Measurements from ENCODE around the gene MIOX.

Gene MIOX

DNA sequence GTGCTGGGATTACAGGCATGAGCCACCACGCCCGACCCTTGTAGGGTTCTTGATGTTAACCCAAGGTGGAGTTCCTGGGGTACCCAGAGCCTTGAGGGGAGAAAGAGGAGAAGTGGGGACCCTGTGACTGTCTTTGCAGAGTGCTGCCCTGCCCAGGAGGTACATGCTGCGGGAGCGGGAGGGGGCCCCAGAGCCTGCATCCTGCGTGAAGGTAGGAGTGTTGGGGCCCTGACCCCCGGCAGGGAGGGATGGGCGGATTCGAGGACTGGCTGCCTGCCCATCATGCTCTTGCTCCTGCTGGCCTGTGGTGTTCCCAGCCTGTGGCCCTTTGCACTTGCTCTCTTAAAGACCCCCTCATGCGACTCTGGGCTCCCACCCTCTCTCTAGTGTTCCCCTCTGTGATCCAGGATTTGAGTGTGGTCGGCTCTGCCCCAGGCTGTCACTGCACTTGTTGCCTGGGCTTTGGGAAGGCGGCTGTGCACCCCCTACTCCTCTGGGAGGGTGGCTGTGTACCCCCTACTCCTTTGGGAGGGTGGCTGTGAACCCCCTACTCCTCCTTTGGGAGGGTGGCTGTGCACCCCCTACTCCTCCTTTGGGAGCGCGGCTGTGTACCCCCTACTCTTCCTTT is 34.3 kb downstream of the MIOX start:
- DNase-seq, result no peak

DNA sequence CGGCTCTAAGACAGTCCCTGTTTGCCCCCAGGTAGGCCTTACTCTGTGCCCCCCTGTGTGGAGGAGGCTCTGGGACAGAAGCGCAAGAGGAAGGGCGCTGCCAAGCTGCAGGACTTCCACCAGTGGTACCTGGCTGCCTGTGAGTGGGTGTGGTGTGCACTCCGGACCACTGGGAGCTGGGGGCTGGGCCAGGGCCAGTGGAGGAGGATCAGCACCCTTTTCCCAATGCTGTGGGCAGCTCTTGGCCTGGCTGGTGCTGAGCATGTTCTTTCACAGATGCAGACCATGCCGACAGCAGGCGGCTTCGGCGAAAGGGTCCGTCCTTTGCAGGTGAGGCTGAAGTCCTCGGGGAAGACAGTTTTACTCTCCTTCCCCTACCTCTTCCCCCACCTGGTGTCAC is 35.1 kb downstream of the MIOX start:
- no peak for DNase-seq

DNA sequence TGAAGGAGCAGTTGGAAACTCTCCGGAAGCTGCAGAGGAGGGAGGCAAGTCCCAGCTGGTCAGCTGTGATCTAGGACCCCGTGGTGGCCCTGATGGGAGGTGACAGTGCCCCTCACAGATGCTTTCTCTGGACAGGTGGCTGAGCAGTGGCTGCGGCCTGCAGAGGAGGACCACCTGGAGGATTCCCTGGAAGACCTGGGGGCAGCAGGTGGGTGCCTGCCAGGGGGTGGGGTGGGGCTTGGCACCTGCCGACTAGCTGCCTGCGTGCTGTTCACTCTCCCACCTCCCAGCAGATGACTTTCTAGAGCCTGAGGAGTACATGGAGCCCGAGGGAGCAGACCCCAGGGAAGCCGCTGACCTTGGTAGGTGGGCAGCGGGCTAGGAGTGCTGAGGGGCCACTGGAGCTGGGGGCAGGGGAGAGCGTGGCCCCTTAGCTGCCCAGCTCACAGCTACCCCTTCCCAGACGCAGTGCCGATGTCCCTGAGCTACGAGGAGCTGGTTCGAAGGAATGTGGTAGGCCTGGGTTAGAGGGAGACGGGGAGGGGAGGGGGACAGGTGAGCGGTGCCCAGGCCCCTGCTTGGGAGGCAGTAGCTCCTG is 35.6 kb downstream of the MIOX start:
- no peak for DNase-seq

DNA sequence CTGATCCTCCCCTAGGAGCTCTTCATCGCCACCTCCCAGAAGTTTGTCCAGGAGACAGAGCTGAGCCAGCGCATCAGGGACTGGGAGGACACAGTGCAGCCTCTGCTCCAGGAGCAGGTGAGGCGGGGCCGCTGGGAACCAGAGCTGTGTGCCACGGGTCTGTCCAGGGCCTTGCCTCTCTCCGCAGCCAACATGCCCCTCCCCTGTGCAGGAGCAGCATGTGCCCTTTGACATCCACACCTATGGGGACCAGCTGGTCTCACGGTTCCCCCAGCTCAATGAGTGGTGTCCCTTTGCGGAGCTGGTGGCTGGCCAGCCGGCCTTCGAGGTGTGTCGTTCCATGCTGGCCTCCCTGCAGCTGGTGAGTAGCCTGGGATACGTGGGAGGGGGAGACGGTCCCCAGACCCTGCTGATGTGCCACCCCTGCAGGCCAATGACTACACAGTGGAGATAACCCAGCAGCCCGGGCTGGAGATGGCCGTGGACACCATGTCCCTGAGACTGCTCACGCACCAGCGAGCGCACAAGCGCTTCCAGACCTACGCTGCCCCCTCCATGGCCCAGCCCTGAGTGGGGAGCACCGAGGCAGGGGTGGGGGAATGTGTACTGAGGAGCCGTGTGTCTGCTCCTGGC is 36.3 kb downstream of the MIOX start:
- no peak for DNase-seq

DNA sequence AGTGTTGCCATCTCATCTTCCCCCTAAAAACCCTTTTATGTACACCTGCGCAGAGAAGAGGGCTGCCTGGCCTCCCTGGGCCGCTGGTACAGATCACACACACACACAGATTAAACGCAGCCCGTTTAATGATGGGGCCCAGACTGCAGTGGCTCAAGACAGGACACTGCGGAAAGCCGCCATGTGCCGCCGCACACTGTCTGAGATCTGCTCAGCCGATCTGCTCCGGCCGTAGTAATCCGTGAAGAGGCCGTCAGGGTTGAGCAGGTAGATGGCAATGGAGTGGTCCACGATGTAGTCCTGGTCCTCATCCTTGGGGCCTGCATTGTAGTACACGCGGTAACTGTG is 36.8 kb downstream of the MIOX start:
- DNase-seq, result no peak

DNA sequence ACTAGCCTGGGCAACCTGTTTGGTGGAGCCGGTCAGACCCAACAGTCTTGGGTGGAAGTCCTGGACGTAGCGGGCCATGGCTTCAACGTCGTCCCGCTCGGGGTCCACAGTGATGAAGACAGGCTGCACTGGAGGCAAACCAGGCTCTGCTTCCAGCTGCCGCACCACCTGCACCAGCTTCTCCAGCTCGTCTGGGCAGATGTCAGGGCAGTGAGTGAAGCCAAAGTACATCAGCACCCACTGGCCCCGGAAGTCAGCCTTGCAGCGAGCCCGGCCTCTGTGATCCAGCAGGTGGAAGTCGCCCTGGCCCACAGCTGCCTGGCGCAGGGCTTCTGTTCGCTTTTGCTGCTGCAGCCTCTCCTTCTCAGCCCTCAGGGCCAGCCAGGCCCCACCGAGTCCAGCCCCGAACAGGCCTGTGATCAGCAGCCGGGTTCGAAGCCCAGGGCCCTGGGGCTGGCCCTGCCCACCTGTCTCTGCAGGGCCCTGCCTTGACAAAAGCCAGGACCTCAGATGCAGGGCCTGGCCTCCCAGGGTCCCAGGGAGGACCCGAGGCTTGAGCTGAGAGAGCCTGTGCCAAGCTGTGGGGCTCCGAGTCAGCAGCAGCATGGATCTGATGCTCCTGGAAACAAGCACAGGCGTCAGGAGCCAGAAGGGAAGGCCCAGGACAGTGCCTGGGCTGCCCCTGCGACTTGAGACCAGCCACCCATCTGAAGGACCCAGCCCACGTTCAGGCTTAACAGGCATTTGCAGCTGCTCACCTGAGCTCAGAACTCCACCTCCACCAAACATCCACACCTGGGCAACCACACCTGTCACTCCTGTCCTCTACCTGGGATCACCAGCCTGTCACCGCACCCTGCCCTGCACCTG is 37.4 kb downstream of the MIOX start:
- no peak for DNase-seq

DNA sequence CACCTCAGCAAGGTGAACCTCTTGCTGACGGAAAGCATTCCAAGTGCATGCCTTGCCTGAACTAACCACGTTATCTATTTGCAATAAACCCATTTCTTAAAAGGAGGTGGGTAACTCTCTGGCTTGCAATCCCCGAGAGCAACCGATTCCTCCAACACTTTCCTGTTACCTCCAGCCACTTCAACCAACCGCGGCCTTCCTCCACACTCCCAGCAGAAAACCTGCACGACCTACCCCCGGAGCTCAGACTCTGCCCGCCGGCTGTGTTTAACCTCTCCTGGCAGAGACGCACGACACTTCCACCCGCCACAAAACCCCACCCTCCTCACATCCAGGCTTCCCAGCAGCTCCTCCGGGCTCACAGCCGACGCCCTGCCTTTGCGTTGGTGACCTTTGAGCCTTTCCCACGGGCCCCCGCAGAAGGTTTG is 38.0 kb downstream of the MIOX start:
- DNase-seq, result no peak

DNA sequence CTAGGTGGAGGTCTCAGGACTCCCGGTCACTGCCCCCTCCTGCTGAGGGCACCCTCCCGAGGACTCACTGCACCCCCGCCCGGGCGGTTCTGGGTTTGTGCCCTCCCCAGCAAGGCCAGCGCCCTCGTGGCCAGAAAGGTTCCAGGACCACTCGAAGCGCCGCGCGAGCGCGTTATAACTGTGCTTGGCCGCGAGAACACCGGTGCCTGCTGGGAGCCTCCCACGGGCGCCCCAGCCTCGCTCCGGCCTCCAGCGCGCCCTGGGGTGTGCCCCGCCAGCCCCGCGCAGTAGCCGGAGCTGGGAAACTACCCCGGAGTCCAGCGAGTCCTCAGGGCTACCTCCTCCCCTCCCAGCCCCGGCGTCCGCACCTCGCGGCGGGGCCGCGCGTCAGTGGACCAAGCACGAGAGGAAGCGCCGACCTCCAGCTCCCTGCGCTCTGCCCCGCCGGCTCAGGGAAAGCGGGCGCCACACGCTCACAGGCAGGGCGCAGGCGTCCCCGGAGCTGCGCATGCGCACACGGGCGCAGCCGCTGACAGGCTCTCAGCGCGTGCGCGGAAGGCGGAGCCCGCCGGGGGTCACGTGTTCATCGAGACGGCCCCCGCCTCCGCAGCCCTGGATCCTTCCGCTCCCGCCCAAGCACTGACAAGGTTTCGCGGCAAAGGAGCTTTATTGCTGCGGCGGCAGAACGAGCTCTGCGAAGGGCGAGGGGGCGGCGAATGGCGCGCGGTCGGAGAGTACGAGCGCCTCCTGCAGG is 38.6 kb downstream of the MIOX start, which contains the start of gene SCO2:
Gene SCO2, minus strand, starts transcription at position 495 of the 754 bp plus-strand sequence. CDS start 1,187 bp downstream, outside the sequence.
- peak; percentile 98 for DNase-seq

DNA sequence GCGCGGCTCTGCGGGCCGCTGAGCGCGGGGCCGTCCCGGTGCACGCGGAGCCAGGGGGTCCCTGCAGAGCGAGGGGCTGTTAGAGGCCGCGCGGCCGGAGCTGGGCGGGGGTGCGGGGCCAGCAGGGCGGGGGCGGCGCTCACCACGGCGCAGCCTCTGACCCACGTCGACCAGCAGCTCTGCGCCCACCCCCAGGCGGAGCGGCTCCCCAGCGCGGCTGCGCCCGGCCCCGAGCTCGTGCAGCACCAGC is 39.1 kb downstream of the MIOX start:
- DNase-seq, result no peak

DNA sequence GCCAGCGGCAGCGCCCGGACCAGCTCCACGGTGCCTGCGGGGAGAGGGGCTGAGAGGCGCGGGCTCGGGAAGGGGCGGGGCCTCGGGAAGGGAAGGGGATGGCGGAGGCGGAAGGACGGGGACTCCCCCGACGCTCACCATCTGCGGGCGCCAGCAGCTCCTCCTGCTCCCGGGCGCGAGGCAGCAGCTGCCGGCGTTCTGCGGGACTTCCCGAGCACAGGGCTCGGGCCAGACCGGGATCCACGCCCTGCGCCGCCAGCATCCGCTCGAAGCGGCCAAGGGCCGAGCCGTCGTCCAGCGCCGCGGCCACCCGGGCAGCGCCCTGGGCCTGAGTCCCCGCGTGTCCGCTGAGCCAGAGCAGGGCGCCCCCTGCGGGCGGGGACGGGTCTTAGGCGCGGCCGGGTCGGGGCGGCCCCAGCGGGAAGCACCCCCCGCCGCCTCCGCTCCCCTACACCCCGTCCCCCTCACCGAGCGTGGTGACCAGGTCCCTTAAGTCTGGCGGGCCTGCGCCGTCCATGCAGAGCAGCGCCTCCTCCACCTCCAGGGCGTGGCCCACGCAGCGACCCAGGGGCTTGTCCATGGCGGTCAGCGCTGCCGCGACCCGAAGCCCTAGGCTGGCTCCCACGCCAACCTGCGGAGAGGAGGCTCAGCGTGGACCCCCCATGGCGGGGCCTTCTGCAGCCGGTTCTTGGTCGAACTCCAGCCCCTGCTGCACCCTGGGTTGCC is 39.6 kb downstream of the MIOX start:
- peak; percentile 83 for DNase-seq

DNA sequence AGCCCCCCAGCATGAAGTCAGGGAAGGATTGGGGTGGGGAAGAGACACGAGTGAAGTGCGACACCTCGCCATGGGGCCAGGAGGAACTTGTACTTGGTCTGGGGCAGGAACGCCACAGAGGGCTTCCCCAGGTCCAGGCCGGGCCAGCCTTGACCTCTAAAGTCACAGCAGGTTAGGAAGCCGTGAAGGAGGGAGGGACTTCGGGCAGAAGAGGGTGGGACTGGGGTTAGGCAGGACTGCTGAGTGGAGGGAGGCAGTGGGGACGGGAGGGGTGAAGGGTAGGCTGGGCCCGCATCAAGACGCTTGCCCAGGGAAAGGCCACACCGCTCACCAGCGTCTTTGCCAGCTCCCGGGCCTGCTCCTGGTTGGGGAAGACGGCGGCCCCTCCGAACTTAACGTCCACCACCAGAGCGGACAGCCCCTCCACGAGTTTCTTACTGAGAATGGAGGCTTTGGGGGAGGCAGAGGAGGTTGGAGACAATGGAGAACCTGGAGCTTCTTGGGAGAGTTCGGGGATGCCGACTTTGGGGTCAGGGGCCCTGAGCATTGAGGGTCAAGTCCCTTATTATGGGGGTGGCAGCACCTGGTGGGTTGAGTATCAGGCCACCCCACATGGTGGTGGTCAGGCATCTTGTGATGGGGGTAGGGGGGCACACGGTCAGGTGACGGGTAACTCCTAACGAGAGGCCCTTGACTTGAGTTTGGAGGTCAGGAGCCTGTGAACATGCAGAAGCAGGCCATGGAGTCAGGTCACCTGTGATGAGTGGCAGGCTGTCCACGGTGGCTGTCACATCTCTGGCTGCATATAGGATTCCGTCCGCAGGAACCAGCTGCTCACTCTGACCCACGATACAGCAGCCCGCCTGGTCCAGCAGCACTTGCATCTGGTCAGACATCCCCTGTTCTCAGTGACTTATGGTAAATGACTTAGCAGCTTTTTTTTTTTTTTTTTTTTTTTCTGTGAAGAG is 40.5 kb downstream of the MIOX start:
- DNase-seq, result peak; percentile 47

DNA sequence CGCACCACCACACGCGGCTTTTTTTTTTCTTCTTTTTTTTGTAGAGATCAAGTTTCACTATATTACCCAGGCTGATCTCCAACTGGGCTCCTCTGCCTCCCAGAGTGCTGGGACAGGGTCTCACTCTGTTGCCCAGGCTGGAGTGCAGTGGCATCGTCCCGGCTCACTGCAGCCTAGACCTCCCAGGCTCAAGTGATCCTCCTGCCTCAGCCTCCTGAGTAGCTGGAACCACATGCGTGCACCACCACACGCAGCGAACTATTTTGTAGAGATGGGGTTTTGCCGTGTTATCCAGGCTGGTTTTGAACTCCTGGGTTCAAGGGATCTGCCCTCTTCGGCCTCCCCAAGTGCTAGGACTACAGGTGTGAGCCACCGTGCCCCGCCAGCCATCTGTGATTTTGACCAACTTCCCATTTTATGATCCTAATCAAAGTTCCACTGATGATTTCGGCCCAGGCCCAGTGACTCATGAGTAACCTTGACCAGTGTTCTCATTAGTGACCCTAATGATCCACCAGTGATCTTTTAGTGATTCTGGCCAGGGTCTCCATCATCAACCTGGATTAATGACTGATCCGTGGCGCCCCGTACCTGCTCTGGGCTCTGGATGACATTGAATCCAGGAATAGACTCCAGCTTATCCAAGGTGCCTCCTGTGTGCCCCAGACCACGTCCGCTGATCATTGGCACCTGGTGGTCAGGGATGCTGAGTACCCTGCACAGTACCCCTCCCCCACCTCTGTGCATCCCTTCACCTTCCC is 41.4 kb downstream of the MIOX start:
- DNase-seq, result no peak

DNA sequence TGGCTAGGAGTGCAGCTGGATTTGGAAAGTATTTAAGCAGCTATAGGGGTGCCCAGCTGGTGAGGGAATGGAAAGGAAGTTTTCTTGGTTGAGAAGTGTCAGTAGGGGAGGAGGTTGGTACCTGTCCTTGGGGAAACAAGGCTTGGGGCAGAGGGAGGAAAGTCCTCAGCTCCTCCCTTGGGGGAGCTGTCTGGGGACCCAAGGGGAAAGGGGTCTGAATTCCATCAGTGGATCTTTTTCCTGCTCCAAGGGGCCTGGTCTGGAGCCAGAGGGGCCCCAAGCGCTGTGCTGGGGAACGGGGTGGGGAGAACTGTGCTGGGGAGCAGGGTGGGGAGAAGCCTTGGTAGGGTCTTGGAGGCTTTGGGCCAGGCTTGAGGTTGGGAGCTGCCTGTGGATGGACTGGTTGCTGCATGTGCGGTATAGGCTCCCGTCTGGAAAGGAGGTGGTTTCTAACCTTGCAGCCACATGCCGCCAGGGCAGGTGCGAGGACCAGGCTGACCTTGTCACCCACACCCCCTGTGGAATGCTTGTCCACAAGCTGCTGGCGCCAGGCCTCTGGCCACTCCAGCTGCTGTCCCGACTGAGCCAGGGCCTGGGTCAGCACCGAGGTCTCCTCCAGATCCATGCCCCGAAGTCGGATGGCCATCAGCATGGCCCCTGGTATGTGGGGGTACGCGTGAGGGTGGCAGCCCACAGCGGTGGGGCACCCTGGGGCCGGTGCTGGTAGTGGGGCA is 42.2 kb downstream of the MIOX start:
- DNase-seq, result no peak

DNA sequence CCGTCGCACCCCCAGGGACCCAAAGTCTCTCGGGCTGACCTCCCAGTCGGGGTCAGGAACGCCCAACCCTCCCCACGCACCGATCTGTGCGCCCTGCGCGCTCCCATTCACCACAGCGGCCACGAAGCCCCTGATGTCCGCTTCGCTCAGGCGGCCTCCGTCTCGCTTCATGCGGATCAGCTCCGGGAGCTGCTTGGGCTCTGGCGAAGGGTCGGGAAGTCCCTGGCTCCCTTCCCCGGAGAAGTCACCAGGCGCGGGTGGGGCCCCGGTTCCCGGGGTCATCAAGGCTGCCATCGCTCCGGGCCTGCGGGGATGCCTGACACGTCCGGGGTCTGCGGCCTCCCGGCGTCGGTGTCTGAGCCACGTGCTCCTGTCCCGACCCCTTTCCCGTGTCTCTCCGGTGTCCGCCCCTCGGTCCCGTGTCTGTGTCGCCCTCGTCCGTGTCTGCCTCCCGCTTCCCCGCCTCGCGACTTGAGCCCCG is 42.8 kb downstream of the MIOX start:
- no peak for DNase-seq

DNA sequence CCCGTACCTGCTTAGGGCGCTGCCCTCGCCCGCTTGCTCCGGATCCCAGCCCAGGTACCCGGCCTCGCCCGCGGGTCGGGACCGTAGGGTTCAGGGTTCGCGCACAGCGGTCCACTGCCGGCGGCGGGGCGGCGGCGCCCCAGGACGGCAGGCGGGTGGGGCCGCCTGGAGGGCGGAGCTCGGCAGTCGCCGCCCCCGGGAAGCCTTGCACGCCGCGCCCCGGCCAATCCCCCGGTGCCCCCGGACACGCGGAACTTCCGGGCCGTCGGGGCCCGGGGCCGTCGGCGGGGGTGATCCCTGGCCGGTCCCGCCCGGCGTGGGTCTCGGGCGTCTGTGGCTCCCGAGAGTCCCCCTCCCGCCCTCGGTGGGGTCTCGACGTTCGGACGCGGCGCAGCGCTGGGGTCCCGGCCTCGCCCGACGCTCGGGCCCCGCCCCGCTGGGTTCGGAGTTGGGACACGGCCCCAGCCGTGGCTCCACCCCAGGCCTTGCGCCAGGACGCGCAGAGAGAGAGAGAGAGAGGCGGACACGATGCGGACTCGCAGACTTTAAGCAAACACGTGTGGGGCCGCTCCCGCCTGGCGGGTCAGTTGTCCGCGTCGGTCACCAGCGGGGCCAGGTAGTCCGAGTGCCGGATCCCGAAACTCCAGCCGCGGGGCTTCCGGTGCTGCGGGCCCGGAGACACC is 43.4 kb downstream of the MIOX start, which contains the start of gene TYMP:
Gene TYMP, minus strand, starts transcription at position 116 of the 683 bp plus-strand sequence. CDS start 303 bp downstream, outside the sequence.
- DNase-seq, result peak; percentile 77

DNA sequence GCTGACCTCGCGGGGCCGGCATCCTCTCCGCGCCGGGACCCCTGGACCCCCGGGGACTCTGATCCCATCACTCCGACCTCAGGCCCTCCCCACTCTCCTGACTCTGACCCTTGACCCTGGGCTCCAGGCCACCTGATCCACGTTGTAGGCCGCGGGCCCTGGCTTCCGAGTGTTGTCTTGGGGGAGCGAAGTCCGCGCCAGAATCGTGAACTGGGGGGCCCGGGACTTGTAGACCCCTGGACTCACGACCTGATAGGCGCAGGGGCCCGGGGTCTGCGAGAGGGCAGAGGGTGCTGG is 43.9 kb downstream of the MIOX start:
- no peak for DNase-seq

DNA sequence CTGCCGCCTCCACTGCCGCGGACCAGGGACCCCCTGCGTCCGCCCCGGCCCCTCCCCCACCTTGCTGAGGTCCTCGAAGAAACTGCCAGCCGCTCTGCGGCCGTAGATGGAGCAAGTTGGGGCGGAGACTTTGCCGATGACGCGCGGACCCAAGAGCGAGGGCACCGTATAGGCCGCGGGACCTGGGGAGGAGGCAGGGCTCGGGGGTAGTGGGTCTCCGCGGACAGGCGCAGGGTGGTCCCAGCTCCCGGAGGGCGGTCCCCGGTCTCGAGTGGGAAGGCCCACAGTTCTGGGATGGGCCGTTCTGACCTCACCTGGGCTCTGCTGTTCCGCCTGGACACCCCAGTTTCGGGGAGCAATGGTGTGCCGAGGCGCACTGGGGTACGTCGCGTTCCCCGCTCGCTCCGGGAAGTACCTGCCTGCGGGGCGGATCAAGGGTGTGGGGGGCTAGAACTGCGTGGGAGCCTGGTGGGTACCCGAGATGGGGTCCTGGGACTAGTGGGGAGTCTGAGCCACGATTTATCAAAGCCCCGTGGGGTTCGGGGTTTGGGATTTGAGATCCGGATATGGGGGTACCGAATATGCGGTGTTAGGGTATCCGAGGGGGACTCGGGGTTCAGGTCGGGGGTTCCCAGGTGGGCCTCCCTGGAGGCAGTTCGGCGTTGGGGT is 44.4 kb downstream of the MIOX start:
- DNase-seq, result peak; percentile 87

DNA sequence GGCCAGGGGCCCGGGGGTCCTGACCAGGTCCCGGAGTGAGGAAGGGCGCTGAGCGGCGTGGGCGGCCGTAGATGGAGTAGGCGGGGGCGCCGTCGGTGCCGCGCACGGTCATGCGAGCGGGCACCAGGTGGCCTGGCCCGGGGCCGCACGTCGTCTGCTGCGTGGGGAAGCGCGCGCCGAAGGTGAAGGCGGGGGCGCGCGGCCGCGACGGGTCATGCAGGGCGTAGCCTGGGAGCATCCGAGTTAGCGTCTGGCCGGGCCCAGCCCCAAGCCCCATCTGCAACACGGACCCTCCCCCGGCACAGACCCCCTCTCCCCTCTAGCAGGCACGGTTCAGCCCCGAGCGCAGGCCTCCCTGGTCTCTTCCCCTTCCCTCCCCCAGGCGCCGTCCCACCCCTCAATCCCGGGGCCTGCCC is 44.9 kb downstream of the MIOX start:
- DNase-seq, result peak; percentile 80

Data from activated naive CD4-positive, alpha-beta T cell treated with Interleukin-2 at 50 U/mL for 16 hours (primary cell).